K562 (cell line): Measurements from ENCODE around the gene APOBEC3F. TPM values are rescaled to one million over a fixed set of nuclear protein-coding genes. Genes with fewer than 3 reads are reported as not detected.
A peak's percentile ranks its signal among the peaks of the same experiment; 100 is the strongest.

Experiments
- ATAC-seq: fragments of 200-7000 bp; cut with Tn5 transposase; 3 replicates; pipeline ENCODE4 v1.9.1; 2020; ENCODE audit warnings: moderate library complexity
- BruUV-seq: library from RNA; stranded (reverse); fragments of 400-500 nt; replicated peaks from 2 replicates; lab custom pipeline; 2021; lab: Mats Ljungman, UMichigan
- CTCF ChIA-PET: fragments of 300-600 bp; formaldehyde crosslinking; extraction: SDS; loops from one replicate; lab custom pipeline; 2021; ENCODE audit warnings: low intra/inter-chr PET ratio; lab: Yijun Ruan, JAX
- POLR2A ChIA-PET: fragments of 300-600, 350-650 bp; sonication (Branson Sonifier 250); formaldehyde crosslinking; extraction: SDS; loops from one replicate; lab custom pipeline; 2021; ENCODE audit warnings: antibody characterized with exemption, inconsistent platforms; lab: Yijun Ruan, JAX
- DNase-seq, 4 experiments: peaks; one replicate each; pipeline versions ENCODE4 v3.0.0 to v3.0.0-alpha.2; 2011 to 2018; ENCODE audit warnings: low spot score in 3 of 4, mixed read lengths in 3 of 4; ENCODE audit errors: extremely low read depth in 1 of 4
- FAIRE-seq: peaks from 2 replicates; lab custom pipeline; 2011; peaks lifted over from hg19 to GRCh38; lab: Jason Lieb, UNC
- H2AFZ ChIP-seq: 2 replicates; pipeline ENCODE4 v1.6.0; 2011; ENCODE audit warnings: low read depth, low read length, control low read depth, inconsistent platforms
- H3K27ac ChIP-seq: fragments of 200-600 bp; 3 replicates; pipeline ENCODE4 v1.8.0; 2011; ENCODE audit warnings: low read depth, mild to moderate bottlenecking, control low read depth, inconsistent platforms, low read length, moderate library complexity, mixed read lengths; ENCODE audit errors: extremely low read depth
- H3K27me3 ChIP-seq, 2 experiments: fragments of 300-600 bp in 1 of 2; 2 replicates in 1 of 2; 3 replicates in 1 of 2; pipeline versions ENCODE4 v1.6.0 to v1.8.0; 2011; ENCODE audit warnings: inconsistent platforms in 2 of 2, low read length in 2 of 2, mild to moderate bottlenecking in 1 of 2, mixed read lengths in 1 of 2, moderate library complexity in 1 of 2; ENCODE audit not compliant: control insufficient read depth in 2 of 2, insufficient read depth in 2 of 2
- H3K36me3 ChIP-seq: fragments of 300-600 bp; 3 replicates; pipeline ENCODE4 v1.8.0; 2011; ENCODE audit warnings: mild to moderate bottlenecking, low read length, inconsistent platforms; ENCODE audit not compliant: control insufficient read depth, insufficient read depth
- H3K4me1 ChIP-seq, 2 experiments: fragments of 200-600 bp in 1 of 2; replicated peaks in 1 of 2; 2 replicates in 1 of 2; 3 replicates in 1 of 2; pipeline versions ENCODE4 v1.5.1 to v1.8.0; 2011; ENCODE audit warnings: inconsistent platforms in 2 of 2, low read length in 2 of 2, mild to moderate bottlenecking in 1 of 2, mixed read lengths in 1 of 2, moderate library complexity in 1 of 2; ENCODE audit not compliant: control insufficient read depth in 2 of 2, insufficient read depth in 2 of 2
- H3K4me2 ChIP-seq: 2 replicates; pipeline ENCODE4 v1.6.1; 2011; ENCODE audit warnings: low read length, control low read depth, inconsistent platforms, mixed read lengths; ENCODE audit not compliant: insufficient read depth
- H3K4me3 ChIP-seq: fragments of 200-600 bp; sonication (generic), shearing (Covaris generic); 2 replicates; pipeline ENCODE4 v1.5.1; 2016; ENCODE audit warnings: control low read depth, inconsistent platforms
- H3K79me2 ChIP-seq: fragments of 200-600 bp; 3 replicates; pipeline ENCODE4 v1.8.0; 2011; ENCODE audit warnings: low read length, inconsistent platforms; ENCODE audit not compliant: control insufficient read depth, insufficient read depth
- H3K9ac ChIP-seq, 2 experiments: 2 replicates each; pipeline versions ENCODE4 v1.6.0 to v1.6.1; 2011; ENCODE audit warnings: low read depth in 2 of 2, low read length in 2 of 2, control low read depth in 1 of 2, inconsistent platforms in 1 of 2, mild to moderate bottlenecking in 1 of 2, mixed read lengths in 1 of 2; ENCODE audit not compliant: insufficient read depth in 1 of 2
- H3K9me1 ChIP-seq: one replicate; pipeline ENCODE4 v1.6.0; 2011; ENCODE audit warnings: inconsistent platforms, mild to moderate bottlenecking, low read length, moderate library complexity; ENCODE audit not compliant: control insufficient read depth, insufficient read depth
- H3K9me3 ChIP-seq: replicated peaks from 2 replicates; pipeline ENCODE4 v1.5.1; 2011; ENCODE audit warnings: low read depth, low read length, inconsistent platforms; ENCODE audit not compliant: control insufficient read depth, insufficient read depth
- H4K20me1 ChIP-seq: replicated peaks from 2 replicates; pipeline ENCODE4 v1.6.1; 2011; ENCODE audit warnings: low read length, inconsistent platforms, mixed read lengths; ENCODE audit not compliant: control insufficient read depth, insufficient read depth
- BCL6 ChIP-seq: fragments of 250-450 bp; sonication (Bioruptor Pico); IDR thresholded peaks from 2 replicates; pipeline ENCODE4 v1.4.0; 2020
- FOS ChIP-seq: IDR thresholded peaks from 3 replicates; pipeline ENCODE4 v1.6.1; 2011; ENCODE audit not compliant: insufficient read length; ENCODE audit errors: extremely low read depth
- PCBP2 ChIP-seq: fragments of 200-400 bp; formaldehyde crosslinking; IDR thresholded peaks from 2 replicates; pipeline ENCODE4 v1.6.1; 2018; ENCODE audit warnings: low read length, low read depth, mild to moderate bottlenecking, moderate library complexity; ENCODE audit not compliant: poor library complexity, severe bottlenecking
- PHB ChIP-seq: fragments of 250-450 bp; sonication (Bioruptor Pico); IDR thresholded peaks from 2 replicates; pipeline ENCODE4 v1.5.0; 2021
- RBFOX2 ChIP-seq: fragments of 200-400 bp; formaldehyde crosslinking; IDR thresholded peaks from 2 replicates; pipeline ENCODE4 v1.6.1; 2017; ENCODE audit warnings: low read depth, mild to moderate bottlenecking, low read length, moderate library complexity
- RUNX1 ChIP-seq: sonication (generic); IDR thresholded peaks from 2 replicates; pipeline ENCODE4 v1.6.1; 2016; ENCODE audit warnings: antibody characterized with exemption, low read depth
- SAFB ChIP-seq: fragments of 200-400 bp; formaldehyde crosslinking; IDR thresholded peaks from 2 replicates; pipeline ENCODE4 v1.6.1; 2017; ENCODE audit warnings: low read depth, low read length, borderline replicate concordance
- TAF7 ChIP-seq: fragments of 450-650 bp; IDR thresholded peaks from 2 replicates; pipeline ENCODE4 v1.6.1; 2016; ENCODE audit warnings: missing genetic modification characterization, missing compliant biosample characterization
- WGBS: fragments of 100-300 bp; shearing (Covaris generic); methylation state at CpG from one replicate; pipeline ENCODE4 v1.1.6; 2016; ENCODE audit warnings: low coverage, mixed read lengths; ENCODE audit not compliant: insufficient coverage; ENCODE audit errors: missing lambda C conversion rate; 5-methylcytosine and 5-hydroxymethylcytosine counted together
- in situ Hi-C: fragments of 300-500 bp; cut with MboI; formaldehyde crosslinking; loops from 4 replicates; pipeline ENCODE4 v1.15.0; 2018; ENCODE audit warnings: inconsistent platforms, mixed read lengths
- intact Hi-C: fragments of 100-400 bp; cut with micrococcal nuclease; formaldehyde crosslinking; loops from 2 replicates; pipeline ENCODE4 v1.14.2; 2022
- polyA plus RNA-seq, 8 experiments: library from polyadenylated mRNA; depleted of rRNA in 4 of 8; stranded (reverse) in 5 of 8; unstranded in 3 of 8; fragments of >200 nt; fragmentation: Nextera tagmentation in 2 of 8; fragmentation: Illumina TruSeq in 1 of 8; extraction: Ambion mirVana in 2 of 8; extraction: Trizol in 1 of 8; gene quantifications; 2 replicates each; pipeline versions ENCODE4 v1.2.1 to v1.2.3, GENCODE V29; 2011 to 2014; ENCODE audit warnings: inconsistent platforms in 1 of 8, missing spikeins in 1 of 8
- total RNA-seq, 7 experiments: library from RNA; depleted of rRNA in 6 of 7; stranded (reverse); fragments of >200 nt in 6 of 7; fragmentation: Illumina TruSeq in 2 of 7; extraction: Trizol in 2 of 7; gene quantifications; 2 replicates each; pipeline versions ENCODE4 v1.2.1 to v1.2.3, GENCODE V29; 2011 to 2021; ENCODE audit warnings: low replicate concordance in 1 of 7
- TF ChIP-seq, protein P1 (sequence below): sonication (generic); formaldehyde crosslinking; IDR thresholded peaks from 2 replicates; pipeline ENCODE4 v1.8.1; 2022; ENCODE audit warnings: missing genetic modification reagents
- TF ChIP-seq, protein P2 (sequence below): fragments of 450-650 bp; IDR thresholded peaks from 2 replicates; pipeline ENCODE4 v1.6.1; 2016; ENCODE audit warnings: mild to moderate bottlenecking

APOBEC3F gene
- total and polyA plus RNA-seq, 9 of the 15 experiments (the other 6 are each of a cell fraction or from before 2014, with no cell fraction given): 1.1 to 3.3 (median 1.9) TPM

DNA sequence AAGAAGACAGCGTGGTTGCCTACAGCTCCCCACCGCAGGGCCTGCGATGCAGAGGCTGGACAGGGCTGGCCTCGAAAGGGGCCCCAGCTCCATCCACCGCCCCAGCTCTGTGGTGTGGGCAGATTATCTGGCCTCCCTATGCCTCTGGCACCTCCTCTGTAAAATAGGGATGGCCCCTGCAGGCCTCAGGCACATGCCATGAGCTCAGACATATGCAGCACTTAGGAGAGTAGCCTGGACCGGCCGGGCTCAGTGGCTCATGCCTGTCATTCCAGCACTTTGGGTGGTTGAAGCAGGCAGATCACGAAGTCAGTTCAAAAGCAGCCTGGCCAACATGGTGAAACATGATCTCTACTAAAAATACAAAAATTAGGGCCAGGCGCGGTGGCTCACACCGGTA is 12.4 kb upstream of the APOBEC3F start:
- H4K20me1 ChIP-seq: no peaks in the 10 kb centered on the region
- 92% methylated on average over 7 of the region's 11 CpGs for WGBS
- no peak overlapping the region for H3K27ac ChIP-seq
- peaks cover 3 to 15% of the 10 kb centered on the region in 2 experiments; a peak in 3 of 5 replicates for H3K4me1 ChIP-seq
- TF ChIP-seq SAFB (no peak), TAF7 (tag) (no peak), FOS (no peak), RBFOX2 (no peak), RUNX1 (no peak), PCBP2 (no peak), PHB (CRISPR knock-in tag) (no peak), BCL6 (CRISPR knock-in tag) (no peak)
- TF ChIP-seq, protein P1, sequence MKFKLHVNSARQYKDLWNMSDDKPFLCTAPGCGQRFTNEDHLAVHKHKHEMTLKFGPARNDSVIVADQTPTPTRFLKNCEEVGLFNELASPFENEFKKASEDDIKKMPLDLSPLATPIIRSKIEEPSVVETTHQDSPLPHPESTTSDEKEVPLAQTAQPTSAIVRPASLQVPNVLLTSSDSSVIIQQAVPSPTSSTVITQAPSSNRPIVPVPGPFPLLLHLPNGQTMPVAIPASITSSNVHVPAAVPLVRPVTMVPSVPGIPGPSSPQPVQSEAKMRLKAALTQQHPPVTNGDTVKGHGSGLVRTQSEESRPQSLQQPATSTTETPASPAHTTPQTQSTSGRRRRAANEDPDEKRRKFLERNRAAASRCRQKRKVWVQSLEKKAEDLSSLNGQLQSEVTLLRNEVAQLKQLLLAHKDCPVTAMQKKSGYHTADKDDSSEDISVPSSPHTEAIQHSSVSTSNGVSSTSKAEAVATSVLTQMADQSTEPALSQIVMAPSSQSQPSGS: no peak
- TF ChIP-seq, protein P2, sequence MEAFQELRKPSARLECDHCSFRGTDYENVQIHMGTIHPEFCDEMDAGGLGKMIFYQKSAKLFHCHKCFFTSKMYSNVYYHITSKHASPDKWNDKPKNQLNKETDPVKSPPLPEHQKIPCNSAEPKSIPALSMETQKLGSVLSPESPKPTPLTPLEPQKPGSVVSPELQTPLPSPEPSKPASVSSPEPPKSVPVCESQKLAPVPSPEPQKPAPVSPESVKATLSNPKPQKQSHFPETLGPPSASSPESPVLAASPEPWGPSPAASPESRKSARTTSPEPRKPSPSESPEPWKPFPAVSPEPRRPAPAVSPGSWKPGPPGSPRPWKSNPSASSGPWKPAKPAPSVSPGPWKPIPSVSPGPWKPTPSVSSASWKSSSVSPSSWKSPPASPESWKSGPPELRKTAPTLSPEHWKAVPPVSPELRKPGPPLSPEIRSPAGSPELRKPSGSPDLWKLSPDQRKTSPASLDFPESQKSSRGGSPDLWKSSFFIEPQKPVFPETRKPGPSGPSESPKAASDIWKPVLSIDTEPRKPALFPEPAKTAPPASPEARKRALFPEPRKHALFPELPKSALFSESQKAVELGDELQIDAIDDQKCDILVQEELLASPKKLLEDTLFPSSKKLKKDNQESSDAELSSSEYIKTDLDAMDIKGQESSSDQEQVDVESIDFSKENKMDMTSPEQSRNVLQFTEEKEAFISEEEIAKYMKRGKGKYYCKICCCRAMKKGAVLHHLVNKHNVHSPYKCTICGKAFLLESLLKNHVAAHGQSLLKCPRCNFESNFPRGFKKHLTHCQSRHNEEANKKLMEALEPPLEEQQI: no peak
- H3K9me3 ChIP-seq: no peaks in the 10 kb centered on the region
- CTCF ChIA-PET: no interaction called here
- ATAC-seq (no peak), DNase-seq (no peak), FAIRE-seq (no peak)
- no peaks in the 10 kb centered on the region for H3K27me3 ChIP-seq
- H3K9me1 ChIP-seq: no peaks in the 10 kb centered on the region
- no peak overlapping the region for H2AFZ ChIP-seq
- no peak overlapping the region for H3K4me2 ChIP-seq
- no peaks in the 10 kb centered on the region for H3K79me2 ChIP-seq
- in situ Hi-C loops: no loop called here
- H3K36me3 ChIP-seq: peaks cover 21% of the 10 kb centered on the region; the same call in 1 of the 3 replicates
- intact Hi-C loops: no loop called here
- H3K4me3 ChIP-seq: no peak overlapping the region
- H3K9ac ChIP-seq: peak overlapping the region in 1 of 2 experiments; percentile 5; a peak in 1 of 4 replicates
- no TSS peak for BruUV-seq
- POLR2A ChIA-PET: interaction anchor here (0.6 to 0.9 kb wide), 2 partner anchors 9 to 20 kb away, joined by 3 read pairs; no protein-coding TSS in a partner anchor
